Adipose tissue (tissue), 3 donors: ENCODE data around the gene RPS15A. TPM values are rescaled to one million over a fixed set of nuclear protein-coding genes. Genes with fewer than 3 reads are reported as not detected.

Experiments used
- H3K27ac ChIP-seq: one replicate; pipeline ENCODE4 v1.5.1; 2013; ENCODE audit warnings: low read depth, low read length
- WGBS, 3 donors: extraction: QIAGEN DNeasy Blood & Tissue Kit; methylation state at CpG; one replicate each; pipeline ENCODE4 v1.1.7; 2013; 5-methylcytosine and 5-hydroxymethylcytosine counted together
- polyA plus RNA-seq, 3 donors: library from polyadenylated mRNA; stranded (reverse); fragments of 200-250 nt; gene quantifications; one replicate each; pipeline ENCODE4 v1.2.3, GENCODE V29; 2013
- donor health status: healthy with polysubstance abuse.
- donor health status: Bipolar disorder and iron deficiency.
- donor health status: healthy.

Gene RPS15A
- polyA plus RNA-seq, result 1,000 to 10,000 TPM; 2,575 to 6,839 (median 3,547) TPM

DNA sequence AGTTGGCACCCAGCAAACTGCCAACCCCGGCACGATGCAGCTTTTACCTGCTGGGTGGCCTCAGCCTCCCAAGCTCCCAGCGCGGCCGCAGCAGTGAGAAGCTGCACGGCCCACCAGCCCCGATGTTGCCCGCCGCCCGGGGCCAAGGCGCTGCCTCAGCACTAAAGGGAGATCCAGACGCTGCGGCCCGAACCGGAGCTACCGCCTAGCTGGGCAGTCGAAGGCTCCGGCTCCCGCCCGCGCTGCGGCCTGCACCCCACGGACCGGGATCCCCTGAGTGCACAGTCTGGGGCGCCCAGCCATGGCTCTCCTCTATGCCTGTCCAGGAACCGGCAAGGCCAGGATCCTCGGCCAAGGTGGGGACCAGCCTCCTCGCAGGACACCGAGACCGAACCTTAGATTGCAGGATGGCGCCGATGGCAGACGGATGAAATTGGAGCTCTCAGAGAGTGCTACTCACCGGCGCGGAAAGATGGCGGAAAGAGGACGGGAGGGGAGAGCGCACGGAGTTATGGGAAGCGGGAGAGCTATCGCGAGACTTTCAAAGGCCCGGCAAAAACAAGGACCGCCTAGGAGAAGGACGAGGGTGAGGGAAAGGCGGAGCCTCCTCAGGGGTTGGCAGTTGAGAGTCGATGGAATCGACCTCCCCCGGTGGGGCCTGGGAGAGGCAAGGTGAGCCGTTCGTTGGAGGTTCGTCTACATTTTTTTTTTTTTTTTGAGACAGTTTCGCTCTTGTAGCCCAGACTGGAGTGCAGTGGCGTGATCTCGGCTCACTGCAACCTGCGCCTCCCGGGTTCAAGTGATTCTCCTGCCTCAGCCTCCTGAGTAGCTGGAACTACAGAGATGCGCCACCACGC, at the start of gene RPS15A:
TSS of gene RPS15A (minus strand) at position 485 of the 857 bp plus-strand sequence. CDS start 1,221 bp downstream, outside the sequence.
- no peak within 1 kb of the TSS for H3K27ac ChIP-seq
- 3 to 4% (median 3%) methylated on average over 53 to 60 of the region's 60 CpGs for whole genome bisulfite sequencing, 3 donors

DNA sequence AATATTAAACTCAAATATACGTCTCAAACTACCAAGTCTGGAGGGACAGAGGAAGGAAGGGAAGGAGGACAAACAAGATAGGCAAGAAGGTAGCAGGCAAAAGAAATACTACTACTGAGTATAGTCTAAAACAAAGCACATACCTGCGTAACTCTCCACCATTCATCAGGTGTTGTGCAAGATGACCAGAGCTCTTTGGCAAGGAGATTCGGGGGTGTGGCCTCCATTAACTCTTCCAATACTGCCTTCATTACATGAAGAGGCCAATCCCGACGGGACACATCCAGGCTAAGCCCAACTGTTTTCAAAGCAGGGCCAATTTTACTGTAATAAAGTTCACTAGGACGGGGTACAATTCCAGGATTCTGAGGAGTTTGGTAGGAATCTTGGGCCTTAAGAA, 49.4 kb upstream of the RPS15A start:
- WGBS, 3 donors, result 56 to 67% (median 63%) methylated on average over 6 of the region's 6 CpGs
- H3K27ac ChIP-seq, result no peak overlapping the region

- H3K27ac ChIP-seq, result no peak overlapping the region
Measured at GRCh38 chr16:18836702-18837101, 46.6 kb upstream of the RPS15A start.

DNA sequence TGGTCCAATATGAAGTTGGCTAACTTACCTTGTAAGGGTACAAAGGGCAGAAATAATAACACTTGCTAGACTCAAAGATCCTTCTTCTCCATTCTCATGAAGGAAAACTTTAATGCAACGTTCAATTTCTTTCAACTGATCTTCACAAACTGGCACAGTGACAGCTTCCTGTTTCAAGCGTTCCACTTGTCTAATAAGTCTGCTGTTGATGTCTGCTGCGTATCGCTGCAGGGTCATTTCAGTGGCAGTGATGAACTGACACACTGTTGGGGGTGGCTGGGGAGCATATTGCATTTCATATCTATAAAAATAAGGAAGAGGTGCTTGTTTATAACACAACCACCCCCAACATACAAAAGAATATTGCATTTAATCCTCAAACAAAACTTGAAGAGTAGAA, 44.7 kb upstream of the RPS15A start:
- no peak overlapping the region for H3K27ac ChIP-seq
- 55 to 86% (median 57%) methylated on average over 4 of the region's 4 CpGs for WGBS, 3 donors

- no peak overlapping the region for H3K27ac ChIP-seq
- WGBS, 3 donors, result 85 to 93% (median 90%) methylated on average over 9 of the region's 9 CpGs
Measured at GRCh38 chr16:18833707-18834505, 43.8 kb upstream of the RPS15A start.

DNA sequence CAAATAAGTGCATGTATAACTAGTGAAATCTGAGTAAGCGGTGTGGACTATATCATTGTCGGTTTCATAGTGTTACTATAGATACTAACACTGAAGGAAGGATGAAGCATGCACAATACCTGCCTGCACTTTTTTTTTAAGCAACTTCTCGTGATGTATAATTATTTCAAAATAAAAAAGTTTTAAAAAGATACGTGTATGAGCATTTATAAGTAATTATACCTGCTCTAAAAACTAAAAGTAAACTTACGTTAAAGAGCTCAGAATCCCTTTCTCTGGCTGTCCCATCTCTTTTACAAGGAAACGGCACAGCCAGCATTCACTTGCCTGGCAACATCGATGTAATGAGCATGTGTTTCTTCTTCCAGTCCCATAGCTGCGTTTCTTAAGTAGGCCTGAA, 42.5 kb upstream of the RPS15A start:
- H3K27ac ChIP-seq, result no peak overlapping the region
- 92 to 95% (median 92%) methylated on average over 8 of the region's 8 CpGs for WGBS, 3 donors

DNA sequence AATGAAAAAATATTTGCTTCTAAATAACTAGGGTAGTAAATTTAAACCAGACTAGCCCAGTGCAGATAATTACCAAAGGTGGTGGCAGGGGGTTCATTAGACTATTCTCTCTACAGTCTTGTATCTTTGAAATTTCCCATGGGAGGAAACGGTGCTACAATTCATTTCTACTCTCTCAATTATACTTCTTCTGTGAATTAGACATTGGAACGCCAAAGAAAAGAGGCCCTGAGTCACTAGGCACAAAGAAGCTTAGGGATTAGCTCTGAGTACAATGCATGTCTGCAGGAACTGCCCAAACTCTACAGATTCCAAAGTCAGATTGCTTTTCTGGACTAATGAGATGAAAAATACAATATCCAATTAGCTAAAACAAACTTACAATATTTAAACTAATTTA, 41.9 kb upstream of the RPS15A start:
- WGBS, 3 donors, result 82 to 95% (median 90%) methylated on average over 2 of the region's 2 CpGs

DNA sequence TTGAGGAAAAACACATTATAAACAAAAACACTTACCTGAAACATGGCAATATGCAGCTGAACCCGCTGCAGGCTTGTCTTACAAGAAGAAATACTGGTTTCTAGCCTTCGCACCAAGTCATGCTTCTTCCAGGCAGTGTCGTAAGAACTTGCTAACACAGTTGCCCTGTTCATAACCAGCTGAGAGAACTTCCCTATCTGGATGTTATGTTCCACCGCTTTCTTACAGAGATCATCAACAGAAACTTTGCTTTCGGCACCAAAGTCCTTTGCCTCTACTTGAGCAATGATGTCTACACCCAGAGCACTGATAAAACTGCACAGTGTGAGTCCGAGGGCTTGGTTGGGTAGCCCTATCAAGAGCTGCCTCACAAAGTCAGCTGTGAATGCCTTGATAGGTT, 39.1 kb upstream of the RPS15A start:
- no peak overlapping the region for H3K27ac ChIP-seq
- WGBS, 3 donors, result 79 to 97% (median 82%) methylated on average over 6 of the region's 6 CpGs

More for the DNA sequence above, 41.9 kb upstream of the RPS15A start:
- no peak overlapping the region for H3K27ac ChIP-seq

DNA sequence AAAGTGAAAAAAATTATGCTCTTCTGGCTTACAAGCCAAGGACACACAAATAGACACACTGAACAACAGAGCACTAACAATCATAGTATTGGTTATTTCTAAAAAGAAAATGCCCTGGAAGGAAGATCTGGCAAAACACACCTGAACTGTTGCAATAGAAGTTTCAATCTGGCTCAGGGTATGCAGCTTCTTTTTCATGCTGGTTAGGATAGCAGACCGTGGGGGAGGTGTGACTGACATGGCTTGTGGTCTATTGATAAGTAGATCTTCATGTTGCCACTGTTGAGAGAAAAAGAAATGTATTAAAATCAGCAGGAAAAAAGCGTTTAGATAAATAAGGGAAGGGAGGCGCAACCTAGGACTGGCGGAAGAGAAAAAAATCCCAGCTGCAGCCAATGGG, 37.8 kb upstream of the RPS15A start:
- 92 to 96% (median 96%) methylated on average over 4 of the region's 4 CpGs for WGBS, 3 donors
- no peak overlapping the region for H3K27ac ChIP-seq

DNA sequence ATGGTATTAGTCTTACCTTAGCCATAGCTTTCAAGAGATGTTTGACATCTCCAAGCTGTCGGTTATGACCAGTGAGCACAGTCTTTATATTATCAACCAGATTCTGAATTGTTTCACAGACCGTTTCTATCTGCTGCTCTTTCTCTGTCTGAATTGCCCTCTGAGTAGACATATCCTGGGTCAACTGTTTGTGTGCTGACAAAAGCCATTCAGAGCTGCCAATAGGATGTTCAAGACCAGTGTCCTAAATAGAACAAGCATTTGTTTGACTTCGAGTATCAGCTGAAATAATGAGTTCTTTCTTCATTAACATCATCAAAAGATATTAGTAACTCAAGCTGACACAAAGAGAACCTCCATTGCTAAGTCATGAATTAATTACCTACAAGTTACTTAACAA, 26.2 kb upstream of the RPS15A start:
- H3K27ac ChIP-seq, result no peak overlapping the region
- WGBS, 3 donors, result 80 to 88% (median 86%) methylated on average over 3 of the region's 3 CpGs

DNA sequence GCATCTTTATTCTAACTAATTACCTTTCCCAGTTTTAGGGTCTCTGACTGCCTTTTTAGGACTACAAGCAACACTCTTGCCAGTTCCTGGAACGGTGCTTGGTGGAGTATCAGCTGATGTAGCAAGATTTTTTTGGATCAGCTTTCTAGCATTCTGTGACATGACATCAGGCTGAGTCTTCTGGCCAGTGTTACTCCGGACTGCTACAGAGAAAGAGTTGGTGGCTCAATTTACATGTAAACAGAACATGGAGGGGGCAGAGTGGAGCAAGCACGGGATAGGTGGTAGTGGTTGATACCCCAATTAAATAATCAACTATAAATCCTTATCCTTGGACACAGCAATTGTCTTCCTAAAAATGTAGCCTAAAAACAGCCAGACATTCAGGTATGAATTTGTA, 21.8 kb upstream of the RPS15A start:
- no peak overlapping the region for H3K27ac ChIP-seq
- 82 to 97% (median 88%) methylated on average over 3 of the region's 3 CpGs for WGBS, 3 donors

- H3K27ac ChIP-seq, result no peak overlapping the region
- 89 to 94% (median 91%) methylated on average over 13 of the region's 13 CpGs for WGBS, 3 donors
Measured at GRCh38 chr16:18809165-18809564, 19.0 kb upstream of the RPS15A start.

GRCh38 chr16:18805257-18805773, 15.2 kb upstream of the RPS15A start:
- no peak overlapping the region for H3K27ac ChIP-seq

GRCh38 chr16:18804540-18804939, 14.4 kb upstream of the RPS15A start:
- H3K27ac ChIP-seq, result no peak overlapping the region

More at GRCh38 chr16:18805257-18805773, 15.2 kb upstream of the RPS15A start:
- WGBS, 3 donors, result 22 to 33% (median 25%) methylated on average over 2 of the region's 2 CpGs

DNA sequence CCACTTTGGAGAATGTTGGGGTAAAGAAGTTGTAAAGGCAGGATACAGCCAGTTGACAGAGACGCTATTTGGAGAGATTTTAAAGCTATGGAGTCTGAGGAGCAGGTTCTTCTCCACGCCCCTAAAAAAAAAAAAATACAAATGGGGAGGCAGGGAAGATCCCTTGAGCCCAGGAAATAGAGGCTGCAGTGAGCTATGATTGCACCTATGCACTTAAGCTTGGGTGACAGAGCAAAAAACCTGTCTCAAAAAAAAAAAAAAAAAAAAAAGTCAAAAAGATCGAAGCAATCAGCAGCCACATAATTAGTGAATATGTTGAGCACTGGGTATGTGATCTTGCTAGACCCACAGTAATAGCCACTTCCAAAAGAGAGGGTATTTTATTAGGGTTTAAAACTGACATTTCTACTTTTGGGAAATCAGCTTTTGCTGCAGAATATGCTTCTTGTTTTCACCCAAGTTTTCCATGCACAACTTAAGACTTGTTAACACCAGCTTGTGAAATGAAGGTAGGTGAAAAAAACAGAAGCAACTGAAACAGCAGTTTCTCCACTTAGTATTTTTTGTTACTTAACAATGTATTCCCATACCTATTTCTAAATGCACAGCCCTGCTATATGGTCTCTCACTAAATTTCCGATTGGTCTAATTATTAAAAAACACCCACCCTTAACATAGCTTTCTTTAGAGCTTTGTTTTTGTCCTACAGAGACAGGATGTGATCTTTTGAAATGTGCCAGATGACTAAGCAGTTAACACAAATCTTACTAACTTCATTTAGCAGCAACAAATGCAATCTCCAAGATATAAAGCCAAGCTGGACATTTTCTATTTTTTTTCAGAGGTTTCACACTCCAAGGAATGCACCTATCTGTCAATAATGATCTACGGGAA, 13.7 kb upstream of the RPS15A start:
- 42 to 72% (median 63%) methylated on average over 5 of the region's 5 CpGs for WGBS, 3 donors
- H3K27ac ChIP-seq, result no peak overlapping the region

More at GRCh38 chr16:18804540-18804939, 14.4 kb upstream of the RPS15A start:
- 42 to 55% (median 53%) methylated on average over 3 of the region's 3 CpGs for WGBS, 3 donors

DNA sequence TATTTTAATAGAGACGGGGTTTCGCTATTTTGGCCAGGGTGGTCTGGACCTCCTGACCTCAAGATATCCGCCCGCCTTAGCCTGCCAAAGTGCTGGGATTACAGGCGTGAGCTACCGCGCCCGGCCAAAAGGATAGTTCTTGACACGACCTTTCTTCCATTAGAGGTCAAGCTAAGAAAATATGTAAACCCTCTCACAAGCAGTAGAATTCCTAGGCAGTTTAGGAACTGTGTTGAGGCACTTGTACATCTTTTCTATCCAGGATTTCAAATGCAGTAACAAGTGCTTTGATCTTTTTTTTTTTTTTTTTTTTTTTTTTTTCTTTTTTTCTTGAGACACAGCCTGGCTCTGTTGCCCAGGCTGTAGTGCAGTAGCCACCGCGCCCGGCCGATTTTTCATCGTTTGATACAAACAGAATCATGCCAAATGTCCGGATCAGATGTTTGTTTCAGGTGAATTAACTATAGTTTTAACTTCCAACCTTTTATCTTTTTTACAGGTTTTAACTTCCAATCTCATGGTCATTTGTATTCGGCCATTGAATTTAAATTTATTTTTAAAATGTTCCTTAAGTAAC, 12.7 kb upstream of the RPS15A start:
- WGBS, 3 donors, result 87 to 93% (median 92%) methylated on average over 16 of the region's 16 CpGs
- no peak overlapping the region for H3K27ac ChIP-seq

GRCh38 chr16:18801145-18801972, 11.2 kb upstream of the RPS15A start, which contains the start of gene ARL6IP1:
ARL6IP1 (minus strand) TSS chr16:18801549; CDS start chr16:18801466, 83 bp downstream.
- peak within 1 kb of the TSS; percentile 6 for H3K27ac ChIP-seq
- 0% methylated on average over 76 to 77 of the region's 77 CpGs for WGBS, 3 donors
